ENCODE data around the gene PRADC1. TPM values are rescaled to one million over a fixed set of nuclear protein-coding genes. Genes with fewer than 3 reads are reported as not detected.
A peak's percentile ranks its signal among the peaks of the same experiment; 100 is the strongest.
"Not testable (repeated sequence)": the region's sequence is repeated elsewhere in the genome, so short reads cannot be mapped to it uniquely, and the experiment has no call there.

Gene PRADC1
- total RNA-seq, 1 donor from 2014 or later = 3.9 TPM

DNA sequence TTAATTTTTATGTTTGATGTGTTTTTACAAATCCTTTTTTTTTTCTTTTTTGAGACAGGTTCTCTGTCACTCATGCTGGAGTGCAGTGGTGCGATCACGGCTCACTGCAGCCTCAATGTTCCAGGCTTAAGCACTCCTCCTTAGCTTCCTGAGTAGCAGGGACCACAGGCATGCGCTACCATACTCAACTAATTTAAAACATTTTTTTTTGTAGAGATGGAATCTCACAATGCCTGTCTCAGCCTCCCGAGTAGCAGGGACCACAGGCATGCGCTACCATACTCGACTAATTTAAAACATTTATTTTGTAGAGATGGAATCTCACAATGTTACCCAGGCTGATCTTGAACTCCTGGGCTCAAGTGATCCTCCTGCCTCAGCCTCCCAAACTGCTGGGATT, 27.4 kb downstream of the PRADC1 start:
- no peaks in the 10 kb centered on the region for H3K79me2 ChIP-seq (ENCODE audit: low read depth)
- Mint-ChIP-seq H3K36me3 (peaks cover 1% of the 10 kb centered on the region), H3K27ac (no peak overlapping the region), H3K4me1 (peaks cover 2% of the 10 kb centered on the region), H3K9me3 (peaks cover 6% of the 10 kb centered on the region), H3K4me3 (no peak overlapping the region), H3K27me3 (ENCODE audit: insufficient read depth, low read depth) (peaks cover 55% of the 10 kb centered on the region)
- H3K4me1 ChIP-seq = no peaks in the 10 kb centered on the region
- peaks cover 9% of the 10 kb centered on the region for H4K20me1 ChIP-seq (ENCODE audit: low read depth)
- H3K4me3 ChIP-seq = no peak overlapping the region
- H3K27ac ChIP-seq = no peak overlapping the region
- no peak for DNase-seq (ENCODE audit: low spot score)
- H3K27me3 ChIP-seq = peaks cover 69% of the 10 kb centered on the region
- H3K36me3 ChIP-seq = no peaks in the 10 kb centered on the region
- no peak overlapping the region for H3K9ac ChIP-seq
- no peaks in the 10 kb centered on the region for H3K9me3 ChIP-seq (ENCODE audit: low read depth)
- no peak overlapping the region for H3K4me2 ChIP-seq
- TF ChIP-seq EZH2phosphoT487 (IDR thresholded peaks at IDR 0.05) (no peak), EZH2 (IDR thresholded peaks at IDR 0.05) (no peak)
- TF ChIP-seq, protein P1, sequence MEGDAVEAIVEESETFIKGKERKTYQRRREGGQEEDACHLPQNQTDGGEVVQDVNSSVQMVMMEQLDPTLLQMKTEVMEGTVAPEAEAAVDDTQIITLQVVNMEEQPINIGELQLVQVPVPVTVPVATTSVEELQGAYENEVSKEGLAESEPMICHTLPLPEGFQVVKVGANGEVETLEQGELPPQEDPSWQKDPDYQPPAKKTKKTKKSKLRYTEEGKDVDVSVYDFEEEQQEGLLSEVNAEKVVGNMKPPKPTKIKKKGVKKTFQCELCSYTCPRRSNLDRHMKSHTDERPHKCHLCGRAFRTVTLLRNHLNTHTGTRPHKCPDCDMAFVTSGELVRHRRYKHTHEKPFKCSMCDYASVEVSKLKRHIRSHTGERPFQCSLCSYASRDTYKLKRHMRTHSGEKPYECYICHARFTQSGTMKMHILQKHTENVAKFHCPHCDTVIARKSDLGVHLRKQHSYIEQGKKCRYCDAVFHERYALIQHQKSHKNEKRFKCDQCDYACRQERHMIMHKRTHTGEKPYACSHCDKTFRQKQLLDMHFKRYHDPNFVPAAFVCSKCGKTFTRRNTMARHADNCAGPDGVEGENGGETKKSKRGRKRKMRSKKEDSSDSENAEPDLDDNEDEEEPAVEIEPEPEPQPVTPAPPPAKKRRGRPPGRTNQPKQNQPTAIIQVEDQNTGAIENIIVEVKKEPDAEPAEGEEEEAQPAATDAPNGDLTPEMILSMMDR (IDR thresholded peaks at IDR 0.05) = no peak
- H3F3A ChIP-seq (ENCODE audit: low read depth) = peaks cover 7% of the 10 kb centered on the region
- H2AFZ ChIP-seq (replicated peaks) = no peak overlapping the region

GRCh38 chr2:73203055-73203681, 29.9 kb downstream of the PRADC1 start:
- H4K20me1 ChIP-seq (ENCODE audit: low read depth) = peaks cover 9% of the 10 kb centered on the region
- peak overlapping the region; percentile 75 for H3K4me2 ChIP-seq
- no peak overlapping the region for H3K9ac ChIP-seq
- H3K4me3 ChIP-seq = peak overlapping the region; percentile 31
- no peaks in the 10 kb centered on the region for H3K36me3 ChIP-seq
- H3K4me1 Mint-ChIP-seq = peaks cover 2% of the 10 kb centered on the region
- no peak overlapping the region for H3K27ac ChIP-seq
- H3K9me3 Mint-ChIP-seq = peaks cover 6% of the 10 kb centered on the region
- H3K4me3 Mint-ChIP-seq = peak overlapping the region; percentile 48
- H3F3A ChIP-seq (ENCODE audit: low read depth) = peaks cover 7% of the 10 kb centered on the region
- peaks cover 87% of the 10 kb centered on the region for H3K27me3 ChIP-seq
- H3K36me3 Mint-ChIP-seq = peaks cover 1% of the 10 kb centered on the region
- no peak overlapping the region for H3K27ac Mint-ChIP-seq
- H3K79me2 ChIP-seq (ENCODE audit: low read depth) = no peaks in the 10 kb centered on the region
- peak; percentile 34 for DNase-seq (ENCODE audit: low spot score)
- H2AFZ ChIP-seq (replicated peaks) = peak overlapping the region; percentile 86
- H3K27me3 Mint-ChIP-seq (ENCODE audit: insufficient read depth, low read depth) = peaks cover 64% of the 10 kb centered on the region
- no peaks in the 10 kb centered on the region for H3K4me1 ChIP-seq
- TF ChIP-seq EZH2 (IDR thresholded peaks at IDR 0.05) = peak; percentile 98
- TF ChIP-seq, protein P1 (IDR thresholded peaks at IDR 0.05) = peak; percentile 1
- TF ChIP-seq EZH2phosphoT487 (IDR thresholded peaks at IDR 0.05) = peak; percentile 93
- H3K9me3 ChIP-seq (ENCODE audit: low read depth) = no peaks in the 10 kb centered on the region

DNA sequence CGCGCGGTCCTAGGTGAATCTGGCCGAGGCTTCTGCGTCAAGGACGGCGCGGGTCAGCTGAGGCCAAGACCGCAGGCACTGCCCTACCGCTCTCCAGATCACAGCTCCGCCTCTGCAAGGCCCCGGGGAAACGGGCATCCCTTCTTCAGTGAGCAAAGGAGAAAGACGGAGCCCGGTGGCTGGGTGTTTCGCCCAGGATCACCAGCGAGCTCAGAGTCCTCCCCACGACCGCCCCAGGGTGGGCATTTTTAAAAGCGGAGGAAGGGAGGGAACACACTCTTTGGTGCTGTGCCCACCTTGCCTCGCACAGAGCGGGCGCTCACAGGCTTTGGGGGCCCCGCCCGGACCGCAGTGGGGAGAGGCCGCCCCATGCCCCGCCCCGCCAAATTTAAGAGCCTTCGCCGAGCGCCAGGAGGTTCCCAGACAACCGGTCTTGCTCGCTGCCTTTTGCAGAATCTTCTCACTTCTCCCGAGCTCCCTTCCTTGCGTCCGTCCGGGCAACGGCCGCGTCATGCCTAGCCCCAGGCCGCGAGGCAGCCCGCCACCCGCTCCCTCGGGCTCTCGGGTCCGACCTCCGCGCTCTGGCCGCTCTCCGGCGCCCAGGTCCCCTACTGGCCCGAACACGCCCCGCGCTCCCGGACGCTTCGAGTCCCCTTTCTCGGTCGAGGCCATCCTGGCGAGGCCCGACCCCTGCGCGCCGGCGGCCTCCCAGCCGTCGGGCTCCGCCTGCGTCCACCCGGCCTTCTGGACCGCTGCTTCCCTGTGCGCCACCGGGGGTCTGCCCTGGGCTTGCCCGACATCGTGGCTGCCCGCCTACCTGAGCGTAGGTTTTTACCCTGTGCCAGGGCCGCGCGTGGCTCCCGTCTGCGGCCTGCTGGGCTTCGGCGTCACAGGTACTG, 30.6 kb downstream of the PRADC1 start, which contains the start of gene NOTO:
NOTO (plus strand) TSS at position 419 of the 899 bp plus-strand sequence; CDS start at position 512, 93 bp downstream.
- no peaks in the 10 kb centered on the region for H3K9me3 ChIP-seq (ENCODE audit: low read depth)
- Mint-ChIP-seq H3K27me3 (ENCODE audit: insufficient read depth, low read depth) (peaks cover 68% of the 10 kb centered on the region), H3K36me3 (peaks cover 1% of the 10 kb centered on the region), H3K9me3 (peaks cover 6% of the 10 kb centered on the region), H3K27ac (no peak within 1 kb of the TSS), H3K4me1 (peaks cover 2% of the 10 kb centered on the region), H3K4me3 (peak within 1 kb of the TSS; percentile 51)
- H4K20me1 ChIP-seq (ENCODE audit: low read depth) = peaks cover 9% of the 10 kb centered on the region
- no peaks in the 10 kb centered on the region for H3K4me1 ChIP-seq
- H3K4me3 ChIP-seq = peak within 1 kb of the TSS; percentile 31
- H3K9ac ChIP-seq = no peak within 1 kb of the TSS
- peaks cover 7% of the 10 kb centered on the region for H3F3A ChIP-seq (ENCODE audit: low read depth)
- peaks cover 94% of the 10 kb centered on the region for H3K27me3 ChIP-seq
- no peaks in the 10 kb centered on the region for H3K79me2 ChIP-seq (ENCODE audit: low read depth)
- no peak within 1 kb of the TSS for H3K27ac ChIP-seq
- no peaks in the 10 kb centered on the region for H3K36me3 ChIP-seq
- peak within 1 kb of the TSS; percentile 75 for H3K4me2 ChIP-seq
- H2AFZ ChIP-seq (replicated peaks) = peak within 1 kb of the TSS; percentile 86
- DNase-seq (ENCODE audit: low spot score) = peak; percentile 63
- TF ChIP-seq EZH2 (IDR thresholded peaks at IDR 0.05) (peak; percentile 100), EZH2phosphoT487 (IDR thresholded peaks at IDR 0.05) (peak; percentile 100)
- TF ChIP-seq, protein P1 (IDR thresholded peaks at IDR 0.05) = peak; percentile 2

GRCh38 chr2:73200281-73200680, 32.8 kb downstream of the PRADC1 start:
- not testable (repeated sequence) for DNase-seq (ENCODE audit: low spot score); H3K4me3 ChIP-seq; H3K9me3 ChIP-seq (ENCODE audit: low read depth); H3F3A ChIP-seq (ENCODE audit: low read depth); H3K79me2 ChIP-seq (ENCODE audit: low read depth); H3K9ac ChIP-seq; H3K4me1 Mint-ChIP-seq; H3K36me3 ChIP-seq; H3K4me2 ChIP-seq; H4K20me1 ChIP-seq (ENCODE audit: low read depth); H3K27ac ChIP-seq; H3K4me1 ChIP-seq; H3K27ac Mint-ChIP-seq; H3K4me3 Mint-ChIP-seq; H3K9me3 Mint-ChIP-seq; H3K36me3 Mint-ChIP-seq; H2AFZ ChIP-seq (replicated peaks)
- peaks cover 81% of the 10 kb centered on the region for H3K27me3 ChIP-seq
- H3K27me3 Mint-ChIP-seq (ENCODE audit: insufficient read depth, low read depth) = peaks cover 63% of the 10 kb centered on the region
